HG02981 (cell line): ENCODE measurements around the gene HTRA3.

Source experiments
- ATAC-seq: cut with Tn5 transposase; IDR thresholded peaks from one replicate; pipeline ENCODE4 v1.9.1; 2021; ENCODE audit warnings: mild to moderate bottlenecking, moderate library complexity; ENCODE audit not compliant: unreplicated experiment

HTRA3 gene

GRCh38 chr4:8265171-8265929 is 4.2 kb upstream of the HTRA3 start:
- ATAC-seq, result no peak

DNA sequence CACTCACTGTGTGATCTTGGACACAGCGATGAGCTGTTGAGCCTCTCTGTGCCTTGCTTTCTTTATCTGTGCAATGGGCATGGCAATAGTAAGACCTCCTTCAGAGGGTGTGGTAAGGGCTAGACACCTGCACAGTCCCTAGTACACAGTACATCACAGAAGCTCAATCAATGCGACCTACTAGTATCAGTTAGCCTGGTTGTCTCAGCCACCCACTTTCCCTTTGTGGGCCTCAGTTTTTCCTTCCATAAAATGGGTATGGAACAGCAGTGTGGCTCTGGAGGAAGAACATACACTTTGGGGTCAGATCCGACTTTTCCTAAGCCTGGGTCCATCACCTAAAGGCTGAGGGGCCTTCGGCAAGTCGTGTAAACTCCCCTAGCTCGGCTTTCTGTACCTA is 3.5 kb upstream of the HTRA3 start:
- ATAC-seq, result no peak

GRCh38 chr4:8266508-8266907 is 3.0 kb upstream of the HTRA3 start:
- ATAC-seq, result no peak

GRCh38 chr4:8267077-8267476 is 2.5 kb upstream of the HTRA3 start:
- no peak for ATAC-seq

- ATAC-seq, result no peak
Observed at GRCh38 chr4:8268211-8268610, 1.3 kb upstream of the HTRA3 start.

DNA sequence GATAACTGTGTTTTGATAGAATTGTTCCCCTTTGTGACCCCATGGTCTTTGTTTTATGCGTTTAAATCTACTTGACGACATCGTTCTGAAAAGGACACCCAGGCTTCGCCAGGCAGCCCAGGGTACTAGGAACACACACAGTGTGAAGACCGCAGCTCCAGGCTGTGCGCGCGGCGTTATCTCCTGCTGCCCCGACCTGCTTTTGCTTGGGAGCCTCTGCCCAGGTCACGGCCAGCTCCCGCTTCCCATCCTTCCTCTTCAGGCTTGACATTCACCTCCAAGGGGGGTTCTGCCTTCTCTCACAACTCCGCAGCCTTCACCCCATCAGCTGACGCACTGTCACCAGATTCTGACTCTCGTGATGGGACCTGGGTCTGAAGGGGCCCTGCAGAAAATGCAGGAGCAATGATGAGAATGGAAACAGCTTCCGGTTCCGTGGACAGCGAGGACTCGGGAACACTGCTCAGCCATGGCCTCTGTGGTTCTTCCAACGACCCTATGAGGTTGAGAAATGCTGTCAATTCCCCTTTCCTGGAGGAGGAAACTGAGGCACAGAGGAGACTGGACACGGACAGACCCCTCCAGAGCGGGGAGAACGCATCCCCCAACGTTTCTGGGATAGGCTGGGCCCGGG is 536 bp upstream of the HTRA3 start:
- no peak for ATAC-seq

GRCh38 chr4:8270418-8270771 is 841 bp downstream of the HTRA3 start:
- ATAC-seq, result no peak

DNA sequence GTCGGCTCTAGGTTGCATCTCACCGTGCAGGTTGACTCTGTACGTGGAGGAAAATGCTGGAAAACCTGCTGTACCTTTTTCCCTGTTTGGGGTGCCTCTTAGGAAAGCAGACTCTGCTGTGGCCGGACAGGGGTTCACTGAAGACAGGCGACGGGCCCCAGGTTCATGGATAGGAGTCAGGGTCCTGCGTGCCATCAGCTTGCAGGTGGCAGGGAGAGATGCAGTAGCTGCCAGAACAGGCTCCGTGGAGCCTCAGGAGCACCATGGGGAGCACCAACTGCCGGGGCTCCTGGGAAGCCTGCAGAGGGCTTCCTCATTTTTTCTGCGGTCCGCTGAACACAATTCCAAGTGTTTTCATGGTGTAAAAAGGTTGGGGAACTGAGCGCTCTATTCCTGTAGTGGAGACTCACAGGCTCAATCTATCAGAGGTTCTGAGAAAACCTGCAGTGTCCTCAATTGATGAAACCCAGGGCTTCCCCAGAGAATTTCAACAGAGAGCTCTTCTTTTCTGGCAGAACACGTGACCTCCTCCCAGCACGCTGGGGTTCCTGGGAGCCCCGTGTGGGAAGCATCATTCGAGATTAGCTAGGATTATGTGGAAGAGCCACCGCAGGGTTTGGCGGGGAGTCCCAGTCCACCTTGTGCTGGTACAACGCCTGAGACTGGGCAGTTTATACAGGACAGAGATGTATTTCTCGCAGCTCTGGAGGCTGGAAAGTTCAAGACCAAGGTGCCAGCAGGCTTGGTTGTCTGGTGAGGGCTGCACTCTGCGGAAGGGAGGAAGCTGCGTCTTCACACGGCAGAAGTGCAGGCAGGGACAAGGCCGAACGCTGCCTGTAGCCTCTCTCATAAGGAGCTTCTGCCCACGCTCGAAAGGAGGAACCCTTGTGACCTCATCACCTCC is 1.6 kb downstream of the HTRA3 start:
- ATAC-seq, result no peak

DNA sequence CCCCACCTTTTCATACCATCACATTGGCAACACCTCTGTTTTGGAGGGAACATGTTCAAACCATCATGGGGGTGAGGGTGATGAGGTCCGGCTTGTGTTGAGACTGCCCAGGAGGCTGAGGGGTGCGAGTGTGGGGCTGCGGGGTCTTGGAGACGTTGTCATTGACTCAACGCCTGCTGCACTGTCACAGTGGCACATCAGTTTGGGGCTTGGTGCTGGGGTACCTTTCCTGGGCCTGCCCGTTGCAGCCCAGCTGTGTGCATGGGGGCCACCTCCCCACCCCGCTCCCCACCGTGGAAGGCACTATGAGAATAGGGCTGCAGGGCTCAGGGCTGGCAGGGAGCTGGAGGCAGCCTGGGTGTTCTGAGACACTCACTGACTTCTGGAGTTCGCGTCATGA is 2.3 kb downstream of the HTRA3 start:
- ATAC-seq, result no peak

- ATAC-seq, result no peak
Observed at GRCh38 chr4:8272472-8273428, 3.2 kb downstream of the HTRA3 start.

- ATAC-seq, result no peak
Observed at GRCh38 chr4:8273450-8273849, 3.9 kb downstream of the HTRA3 start.

- ATAC-seq, result no peak
Observed at GRCh38 chr4:8274066-8274652, 4.6 kb downstream of the HTRA3 start.

DNA sequence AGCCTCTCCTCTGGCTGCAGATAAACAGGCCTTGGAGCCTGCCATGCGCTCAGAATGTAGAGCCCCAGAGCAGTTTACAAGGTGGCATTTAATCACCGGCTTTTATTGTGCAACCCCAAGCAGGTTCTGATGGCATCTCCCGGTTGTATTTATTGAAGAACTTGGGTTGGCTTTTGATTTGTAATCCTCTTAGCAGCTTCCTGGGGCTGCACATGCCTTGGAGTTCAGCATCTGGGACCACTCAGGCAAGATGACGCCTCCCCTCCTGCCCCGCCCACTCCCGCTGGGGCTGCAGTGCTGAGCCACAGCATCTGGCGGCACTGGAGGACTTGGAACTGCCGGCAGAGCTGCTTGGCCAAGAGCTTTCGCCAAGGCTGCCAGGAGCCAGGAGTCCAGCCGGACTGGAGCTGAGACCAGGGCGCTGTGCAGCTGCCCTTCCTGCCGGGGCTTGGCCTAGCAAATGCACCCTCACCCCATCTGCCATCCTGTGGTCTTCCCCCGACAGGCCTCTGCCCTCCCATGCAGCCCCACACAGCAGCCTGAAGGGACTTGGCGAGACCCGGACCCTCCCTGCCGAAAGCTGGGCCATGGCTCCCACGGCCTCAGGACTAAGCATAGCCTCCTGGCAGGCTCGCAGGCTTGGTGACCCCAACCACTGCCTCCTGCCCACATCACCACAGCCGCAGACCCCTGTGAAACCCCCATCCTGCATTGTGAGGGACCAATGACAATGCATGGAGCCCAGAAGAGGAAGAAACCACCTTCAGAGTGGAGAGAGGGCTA is 5.4 kb downstream of the HTRA3 start:
- no peak for ATAC-seq

GRCh38 chr4:8275548-8275910 is 6.0 kb downstream of the HTRA3 start:
- no peak for ATAC-seq

DNA sequence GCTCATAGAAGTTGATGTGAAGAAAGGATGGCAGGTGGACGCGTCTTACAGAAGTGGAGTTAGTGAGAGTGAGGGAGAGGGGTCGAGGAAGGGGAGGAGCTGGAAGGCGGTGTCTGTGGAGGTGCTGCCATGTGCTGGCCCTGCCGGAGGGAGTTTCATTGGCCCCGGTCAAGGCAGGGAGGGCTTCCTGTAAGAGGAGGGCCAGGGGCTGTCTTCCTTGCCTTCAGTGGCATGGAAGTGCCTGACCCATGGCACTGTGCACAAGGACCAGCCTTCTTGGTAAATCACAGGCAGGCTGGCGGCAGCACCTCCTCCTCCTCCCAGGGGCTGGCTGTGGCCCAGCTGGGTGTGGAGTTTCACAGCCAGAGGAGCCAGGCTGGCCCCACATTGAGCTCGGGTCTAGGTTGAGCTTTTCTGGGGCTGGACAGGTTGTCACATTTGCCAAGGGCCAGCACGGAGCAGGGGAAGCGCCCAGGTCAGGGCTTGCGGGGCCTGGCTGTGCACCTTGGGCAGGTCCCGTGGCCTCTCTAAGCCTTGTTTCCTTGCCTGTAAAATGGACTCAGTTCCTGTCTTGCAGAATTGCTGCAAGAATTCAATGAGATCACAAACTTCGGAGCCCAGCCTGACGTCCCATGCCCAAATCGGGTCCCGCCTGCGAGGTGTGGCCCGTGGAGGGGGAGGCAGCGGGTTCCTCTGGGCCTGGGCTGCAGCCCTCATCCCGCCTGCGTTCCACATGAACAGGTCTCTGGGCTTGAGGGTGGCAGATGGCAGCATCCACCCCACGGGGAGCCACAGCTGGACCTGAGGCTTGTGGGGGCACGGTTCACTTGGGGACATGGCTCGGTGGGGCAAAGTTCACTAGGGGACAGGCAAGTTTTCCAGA is 7.0 kb downstream of the HTRA3 start:
- ATAC-seq, result no peak

GRCh38 chr4:8277356-8278008 is 7.9 kb downstream of the HTRA3 start:
- no peak for ATAC-seq

- no peak for ATAC-seq
Observed at GRCh38 chr4:8278009-8278395, 8.4 kb downstream of the HTRA3 start.
